ENCODE data around the gene KPNB1.

The KPNB1 gene

DNA sequence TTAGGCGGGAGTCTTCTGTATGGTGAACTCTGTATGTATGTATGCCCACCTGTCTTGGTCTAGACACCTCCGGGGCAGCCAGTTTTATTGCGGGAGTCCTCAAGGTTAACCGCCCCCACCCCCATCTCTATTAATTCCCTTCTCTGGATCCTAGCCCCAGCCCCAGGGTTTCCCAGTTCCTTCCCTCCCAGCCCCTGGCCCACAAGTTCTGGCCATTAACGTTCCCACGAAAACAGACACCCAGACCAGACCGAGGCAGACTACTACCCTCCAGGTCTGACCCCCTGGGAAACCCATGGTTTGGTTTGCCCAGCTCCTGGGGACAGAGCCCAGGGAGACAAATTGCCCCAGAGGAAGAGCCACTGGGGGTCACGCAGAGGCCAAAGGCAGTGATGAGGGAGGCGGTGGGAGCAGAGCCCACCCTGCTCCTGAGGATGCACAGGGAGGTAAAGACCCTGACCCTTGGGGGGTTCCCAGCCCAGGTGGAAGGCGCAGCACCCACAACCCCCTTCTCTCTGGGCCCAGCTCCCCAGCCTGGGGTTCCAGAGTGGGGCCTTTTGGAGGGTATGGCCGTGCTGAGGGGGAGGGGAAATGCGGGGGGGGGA, 52.8 kb downstream of the KPNB1 start:
- H3K4me2 ChIP-seq (ENCODE audit: low read depth, low read length, poor library complexity, severe bottlenecking), result no peak overlapping the region
- H3K9me3 ChIP-seq (ENCODE audit: insufficient read depth, low read length), result no peaks in the 10 kb centered on the region
- H3K9me2 ChIP-seq (replicated peaks; ENCODE audit: insufficient read depth, low read length), result no peaks in the 10 kb centered on the region
- no peaks in the 10 kb centered on the region for H3F3A ChIP-seq (ENCODE audit: insufficient read depth)
- H3K36me3 ChIP-seq (ENCODE audit: low read length), result no peaks in the 10 kb centered on the region
- H3K79me2 ChIP-seq (ENCODE audit: insufficient read depth, low read length), result no peaks in the 10 kb centered on the region
- no peaks in the 10 kb centered on the region for H3K27me3 ChIP-seq (ENCODE audit: low read length)
- no peaks in the 10 kb centered on the region for H4K20me1 ChIP-seq (ENCODE audit: low read depth, low read length)
- no peak overlapping the region for H2AFZ ChIP-seq (ENCODE audit: low read depth, low read length, severe bottlenecking)
- no peak overlapping the region for H3K27ac ChIP-seq (ENCODE audit: low read depth, low read length)
- no peak overlapping the region for H3K9ac ChIP-seq (ENCODE audit: low read length)
- TF ChIP-seq CTCF (IDR thresholded peaks at IDR 0.05; ENCODE audit: insufficient read depth, low read length, poor library complexity, severe bottlenecking), result no peak
- no peak for TF ChIP-seq EZH2phosphoT487 (conservative IDR thresholded peaks at IDR 0.05; ENCODE audit: low read length)
- H3K4me3 ChIP-seq (ENCODE audit: insufficient read depth, low read length, poor library complexity, severe bottlenecking), result no peak overlapping the region

- Histone ChIP-seq H3K4me2 (ENCODE audit: low read depth, low read length, poor library complexity, severe bottlenecking) (no peak overlapping the region), H3K27ac (ENCODE audit: low read depth, low read length) (no peak overlapping the region), H3K9me3 (ENCODE audit: insufficient read depth, low read length) (no peaks in the 10 kb centered on the region), H2AFZ (ENCODE audit: low read depth, low read length, severe bottlenecking) (no peak overlapping the region), H3K9ac (ENCODE audit: low read length) (no peak overlapping the region), H3F3A (ENCODE audit: insufficient read depth) (no peaks in the 10 kb centered on the region), H3K36me3 (ENCODE audit: low read length) (no peaks in the 10 kb centered on the region), H3K27me3 (ENCODE audit: low read length) (no peaks in the 10 kb centered on the region), H4K20me1 (ENCODE audit: low read depth, low read length) (no peaks in the 10 kb centered on the region), H3K79me2 (ENCODE audit: insufficient read depth, low read length) (no peaks in the 10 kb centered on the region), H3K4me3 (ENCODE audit: insufficient read depth, low read length, poor library complexity, severe bottlenecking) (no peak overlapping the region), H3K9me2 (replicated peaks; ENCODE audit: insufficient read depth, low read length) (no peaks in the 10 kb centered on the region)
- TF ChIP-seq CTCF (IDR thresholded peaks at IDR 0.05; ENCODE audit: insufficient read depth, low read length, poor library complexity, severe bottlenecking) (no peak), EZH2phosphoT487 (conservative IDR thresholded peaks at IDR 0.05; ENCODE audit: low read length) (no peak)
Observed at GRCh38 chr17:47703191-47703591, 53.5 kb downstream of the KPNB1 start.

GRCh38 chr17:47703671-47704070, 54.0 kb downstream of the KPNB1 start:
- H3K36me3 ChIP-seq (ENCODE audit: low read length), result no peaks in the 10 kb centered on the region
- no peaks in the 10 kb centered on the region for H3K9me2 ChIP-seq (replicated peaks; ENCODE audit: insufficient read depth, low read length)
- no peak overlapping the region for H2AFZ ChIP-seq (ENCODE audit: low read depth, low read length, severe bottlenecking)
- H3K4me2 ChIP-seq (ENCODE audit: low read depth, low read length, poor library complexity, severe bottlenecking), result no peak overlapping the region
- H3K27ac ChIP-seq (ENCODE audit: low read depth, low read length), result no peak overlapping the region
- H3K79me2 ChIP-seq (ENCODE audit: insufficient read depth, low read length), result no peaks in the 10 kb centered on the region
- no peaks in the 10 kb centered on the region for H4K20me1 ChIP-seq (ENCODE audit: low read depth, low read length)
- no peaks in the 10 kb centered on the region for H3F3A ChIP-seq (ENCODE audit: insufficient read depth)
- TF ChIP-seq CTCF (IDR thresholded peaks at IDR 0.05; ENCODE audit: insufficient read depth, low read length, poor library complexity, severe bottlenecking), result no peak
- H3K9ac ChIP-seq (ENCODE audit: low read length), result no peak overlapping the region
- no peak overlapping the region for H3K4me3 ChIP-seq (ENCODE audit: insufficient read depth, low read length, poor library complexity, severe bottlenecking)
- no peaks in the 10 kb centered on the region for H3K27me3 ChIP-seq (ENCODE audit: low read length)
- no peaks in the 10 kb centered on the region for H3K9me3 ChIP-seq (ENCODE audit: insufficient read depth, low read length)

Data from SU-DHL-6 (cell line).